HepG2 (cell line): ENCODE measurements around the gene CHD9. TPM values are rescaled to one million over a fixed set of nuclear protein-coding genes. Genes with fewer than 3 reads are reported as not detected.

Experiments used
- ATM ChIP-seq: fragments of 450-650 bp; IDR thresholded peaks from 2 replicates; pipeline ENCODE4 v1.7.1; 2017; ENCODE audit warnings: mild to moderate bottlenecking, borderline replicate concordance
- HNRNPL ChIP-seq: fragments of 200-400 bp; formaldehyde crosslinking; IDR thresholded peaks from 2 replicates; pipeline ENCODE4 v1.6.1; 2017; ENCODE audit warnings: mild to moderate bottlenecking, low read depth, low read length
- KDM4B ChIP-seq: sonication (generic); formaldehyde crosslinking; IDR thresholded peaks from 2 replicates; pipeline ENCODE4 v1.4.0; 2020; ENCODE audit warnings: missing genetic modification reagents
- SOX5 ChIP-seq: IDR thresholded peaks from 2 replicates; pipeline ENCODE4 v1.6.1; 2016; ENCODE audit warnings: borderline replicate concordance
- SP1 ChIP-seq, 2 experiments: fragments of 450-650 bp in 1 of 2; sonication (generic) in 1 of 2; formaldehyde crosslinking in 1 of 2; IDR thresholded peaks; 2 replicates each; pipeline versions ENCODE4 v1.4.0 to v1.6.1; 2016 to 2020; ENCODE audit warnings: missing genetic modification reagents in 1 of 2
- TARDBP ChIP-seq: sonication (generic); formaldehyde crosslinking; IDR thresholded peaks from 2 replicates; pipeline ENCODE4 v1.8.0; 2022; ENCODE audit warnings: mild to moderate bottlenecking, missing genetic modification reagents
- TEAD3 ChIP-seq: optimal IDR thresholded peaks from 2 replicates; pipeline ENCODE3; 2016; ENCODE audit warnings: borderline replicate concordance
- THAP11 ChIP-seq: IDR thresholded peaks from 2 replicates; pipeline ENCODE4 v1.6.1; 2016; ENCODE audit warnings: missing biosample characterization, missing genetic modification reagents
- ZFP1 ChIP-seq: IDR thresholded peaks from 2 replicates; pipeline ENCODE4 v1.6.1; 2016
- ZFP91 ChIP-seq: sonication (generic); formaldehyde crosslinking; IDR thresholded peaks from 2 replicates; pipeline ENCODE4 v1.9.0; 2022; ENCODE audit warnings: missing genetic modification reagents, mild to moderate bottlenecking, borderline replicate concordance
- ZMYM4 ChIP-seq: sonication (generic); formaldehyde crosslinking; IDR thresholded peaks from 2 replicates; pipeline ENCODE4 v1.8.1; 2023; ENCODE audit warnings: mild to moderate bottlenecking, missing genetic modification reagents
- ZNF281 ChIP-seq: sonication (generic); formaldehyde crosslinking; IDR thresholded peaks from 2 replicates; pipeline ENCODE4 v1.4.0; 2020; ENCODE audit warnings: missing genetic modification reagents, borderline replicate concordance
- ZNF331 ChIP-seq: sonication (generic); formaldehyde crosslinking; IDR thresholded peaks from 2 replicates; pipeline ENCODE4 v1.4.0; 2020; ENCODE audit warnings: missing genetic modification reagents
- ZNF605 ChIP-seq: sonication (generic); formaldehyde crosslinking; IDR thresholded peaks from 2 replicates; pipeline ENCODE4 v1.8.0; 2022; ENCODE audit warnings: mild to moderate bottlenecking, missing genetic modification reagents
- ZNF878 ChIP-seq: sonication (generic); formaldehyde crosslinking; IDR thresholded peaks from 2 replicates; pipeline ENCODE4 v1.8.1; 2023; ENCODE audit warnings: mild to moderate bottlenecking, missing genetic modification reagents, moderate library complexity
- ZSCAN29 ChIP-seq: sonication (generic); formaldehyde crosslinking; conservative IDR thresholded peaks from 2 replicates; pipeline ENCODE4 v1.4.0; 2020; ENCODE audit warnings: mild to moderate bottlenecking, missing genetic modification reagents
- polyA plus RNA-seq, 8 experiments: library from polyadenylated mRNA; depleted of rRNA in 3 of 8; stranded (reverse) in 7 of 8; unstranded in 1 of 8; fragments of >200 nt; fragmentation: Illumina TruSeq in 4 of 8; extraction: Trizol in 4 of 8; gene quantifications; 2 replicates each; pipeline versions ENCODE4 v1.2.1 to v1.2.3, GENCODE V29; 2011 to 2016; ENCODE audit warnings: low read depth in 4 of 8, missing spikeins in 1 of 8, mixed read lengths in 1 of 8; ENCODE audit not compliant: insufficient read depth in 1 of 8
- total RNA-seq, 5 experiments: library from RNA; depleted of rRNA; stranded (reverse); fragments of >200 nt; fragmentation: Illumina TruSeq; extraction: Trizol; gene quantifications; 2 replicates each; pipeline ENCODE4 v1.2.3, GENCODE V29; 2016; ENCODE audit warnings: low read depth in 1 of 5
- TF ChIP-seq, protein P1 (sequence below): sonication (generic); formaldehyde crosslinking; IDR thresholded peaks from 2 replicates; pipeline ENCODE4 v1.9.0; 2021; ENCODE audit warnings: mild to moderate bottlenecking, missing genetic modification reagents

The CHD9 gene
- total and polyA plus RNA-seq, 2 of the 13 experiments (the other 11 are each of a cell fraction or from before 2014, with no cell fraction given): 23.4 to 27.7 TPM

- TF ChIP-seq, protein P1, sequence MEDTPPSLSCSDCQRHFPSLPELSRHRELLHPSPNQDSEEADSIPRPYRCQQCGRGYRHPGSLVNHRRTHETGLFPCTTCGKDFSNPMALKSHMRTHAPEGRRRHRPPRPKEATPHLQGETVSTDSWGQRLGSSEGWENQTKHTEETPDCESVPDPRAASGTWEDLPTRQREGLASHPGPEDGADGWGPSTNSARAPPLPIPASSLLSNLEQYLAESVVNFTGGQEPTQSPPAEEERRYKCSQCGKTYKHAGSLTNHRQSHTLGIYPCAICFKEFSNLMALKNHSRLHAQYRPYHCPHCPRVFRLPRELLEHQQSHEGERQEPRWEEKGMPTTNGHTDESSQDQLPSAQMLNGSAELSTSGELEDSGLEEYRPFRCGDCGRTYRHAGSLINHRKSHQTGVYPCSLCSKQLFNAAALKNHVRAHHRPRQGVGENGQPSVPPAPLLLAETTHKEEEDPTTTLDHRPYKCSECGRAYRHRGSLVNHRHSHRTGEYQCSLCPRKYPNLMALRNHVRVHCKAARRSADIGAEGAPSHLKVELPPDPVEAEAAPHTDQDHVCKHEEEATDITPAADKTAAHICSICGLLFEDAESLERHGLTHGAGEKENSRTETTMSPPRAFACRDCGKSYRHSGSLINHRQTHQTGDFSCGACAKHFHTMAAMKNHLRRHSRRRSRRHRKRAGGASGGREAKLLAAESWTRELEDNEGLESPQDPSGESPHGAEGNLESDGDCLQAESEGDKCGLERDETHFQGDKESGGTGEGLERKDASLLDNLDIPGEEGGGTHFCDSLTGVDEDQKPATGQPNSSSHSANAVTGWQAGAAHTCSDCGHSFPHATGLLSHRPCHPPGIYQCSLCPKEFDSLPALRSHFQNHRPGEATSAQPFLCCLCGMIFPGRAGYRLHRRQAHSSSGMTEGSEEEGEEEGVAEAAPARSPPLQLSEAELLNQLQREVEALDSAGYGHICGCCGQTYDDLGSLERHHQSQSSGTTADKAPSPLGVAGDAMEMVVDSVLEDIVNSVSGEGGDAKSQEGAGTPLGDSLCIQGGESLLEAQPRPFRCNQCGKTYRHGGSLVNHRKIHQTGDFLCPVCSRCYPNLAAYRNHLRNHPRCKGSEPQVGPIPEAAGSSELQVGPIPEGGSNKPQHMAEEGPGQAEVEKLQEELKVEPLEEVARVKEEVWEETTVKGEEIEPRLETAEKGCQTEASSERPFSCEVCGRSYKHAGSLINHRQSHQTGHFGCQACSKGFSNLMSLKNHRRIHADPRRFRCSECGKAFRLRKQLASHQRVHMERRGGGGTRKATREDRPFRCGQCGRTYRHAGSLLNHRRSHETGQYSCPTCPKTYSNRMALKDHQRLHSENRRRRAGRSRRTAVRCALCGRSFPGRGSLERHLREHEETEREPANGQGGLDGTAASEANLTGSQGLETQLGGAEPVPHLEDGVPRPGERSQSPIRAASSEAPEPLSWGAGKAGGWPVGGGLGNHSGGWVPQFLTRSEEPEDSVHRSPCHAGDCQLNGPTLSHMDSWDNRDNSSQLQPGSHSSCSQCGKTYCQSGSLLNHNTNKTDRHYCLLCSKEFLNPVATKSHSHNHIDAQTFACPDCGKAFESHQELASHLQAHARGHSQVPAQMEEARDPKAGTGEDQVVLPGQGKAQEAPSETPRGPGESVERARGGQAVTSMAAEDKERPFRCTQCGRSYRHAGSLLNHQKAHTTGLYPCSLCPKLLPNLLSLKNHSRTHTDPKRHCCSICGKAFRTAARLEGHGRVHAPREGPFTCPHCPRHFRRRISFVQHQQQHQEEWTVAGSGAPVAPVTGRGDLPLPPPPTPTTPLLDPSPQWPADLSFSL (CRISPR knock-in tag): peak; percentile 66; the same call in 1 of the 2 replicates
- TF ChIP-seq ZNF605 (peak; percentile 66; the same call in 1 of the 2 replicates), TARDBP (CRISPR knock-in tag) (0 out of 2 replicates have a peak, but pooled peaks have one; percentile 38), ZFP91 (peak; percentile 32; the same call in 1 of the 2 replicates), ZNF331 (CRISPR knock-in tag) (peak; percentile 15; the same call in 1 of the 2 replicates), SP1 (IDR thresholded peaks at IDR 0.05) (no peak), SP1 (CRISPR knock-in tag; IDR thresholded peaks at IDR 0.05) (peak; percentile 18; the same call in 1 of the 2 replicates), KDM4B (no peak), ZSCAN29 (CRISPR knock-in tag) (no peak), HNRNPL (peak; percentile 58; the same call in 1 of the 2 replicates), ZMYM4 (CRISPR knock-in tag) (no peak), ZNF281 (CRISPR knock-in tag) (peak; percentile 72), ZNF878 (no peak), ZFP1 (CRISPR knock-in tag) (no peak), THAP11 (0 out of 2 replicates have a peak, but pooled peaks have one; percentile 19), TEAD3 (CRISPR knock-in tag) (peak; percentile 55), ATM (0 out of 2 replicates have a peak, but pooled peaks have one; percentile 54), SOX5 (CRISPR knock-in tag) (peak; percentile 58; the same call in 1 of the 2 replicates)
Measured at GRCh38 chr16:53052519-53053501, 2.0 kb upstream of the CHD9 start, which contains the start of gene CHD9NB (continued).
